Trophoblast cell (in vitro differentiated cells and primary cell): Measurements from ENCODE around the gene GRID2IP.

Experiments
- DNase-seq, 2 donors: peaks; one replicate each; pipeline ENCODE4 v3.0.0-alpha.2; 2016
- H2AFZ ChIP-seq: 2 replicates; pipeline ENCODE4 v1.6.1; 2013; ENCODE audit warnings: low read length, moderate library complexity, mild to moderate bottlenecking; ENCODE audit not compliant: insufficient read depth, poor library complexity
- H2AK5ac ChIP-seq: 2 replicates; pipeline ENCODE4 v1.6.1; 2013; ENCODE audit warnings: mild to moderate bottlenecking, low read length
- H2BK120ac ChIP-seq: 2 replicates; pipeline ENCODE4 v1.6.1; 2013; ENCODE audit warnings: low read length, mild to moderate bottlenecking, moderate library complexity; ENCODE audit not compliant: insufficient read depth, poor library complexity
- H2BK12ac ChIP-seq: 2 replicates; pipeline ENCODE4 v1.6.1; 2013; ENCODE audit warnings: mild to moderate bottlenecking, low read length, moderate library complexity
- H2BK5ac ChIP-seq: 2 replicates; pipeline ENCODE4 v1.6.1; 2013; ENCODE audit warnings: low read length, low read depth, moderate library complexity, mild to moderate bottlenecking; ENCODE audit not compliant: poor library complexity
- H3K14ac ChIP-seq: 2 replicates; pipeline ENCODE4 v1.6.1; 2013; ENCODE audit warnings: mild to moderate bottlenecking, low read length
- H3K18ac ChIP-seq: 2 replicates; pipeline ENCODE4 v1.6.1; 2013; ENCODE audit warnings: mild to moderate bottlenecking, low read length
- H3K23ac ChIP-seq: 2 replicates; pipeline ENCODE4 v1.6.1; 2013; ENCODE audit warnings: low read length
- H3K27ac ChIP-seq: 2 replicates; pipeline ENCODE4 v1.5.1; 2013; ENCODE audit warnings: low read depth, mild to moderate bottlenecking, inconsistent platforms, low read length, moderate library complexity
- H3K27me3 ChIP-seq: 2 replicates; pipeline ENCODE4 v1.6.1; 2013; ENCODE audit warnings: inconsistent platforms, mild to moderate bottlenecking, low read length, moderate library complexity; ENCODE audit not compliant: insufficient read depth
- H3K36me3 ChIP-seq, 2 experiments: 1 replicate in 1 of 2; 2 replicates in 1 of 2; pipeline ENCODE4 v1.6.1; 2013; ENCODE audit warnings: low read length in 2 of 2, mild to moderate bottlenecking in 2 of 2, moderate library complexity in 1 of 2; ENCODE audit not compliant: insufficient read depth in 2 of 2, control insufficient read depth in 1 of 2
- H3K4ac ChIP-seq: 2 replicates; pipeline ENCODE4 v1.6.1; 2013; ENCODE audit warnings: low read depth, mild to moderate bottlenecking, low read length, moderate library complexity
- H3K4me1 ChIP-seq, 2 experiments: 1 replicate in 1 of 2; 2 replicates in 1 of 2; pipeline ENCODE4 v1.6.1; 2013; ENCODE audit warnings: low read length in 2 of 2, mild to moderate bottlenecking in 2 of 2, moderate library complexity in 1 of 2; ENCODE audit not compliant: insufficient read depth in 2 of 2, control insufficient read depth in 1 of 2
- H3K4me2 ChIP-seq: 2 replicates; pipeline ENCODE4 v1.6.1; 2013; ENCODE audit warnings: inconsistent platforms, mild to moderate bottlenecking, low read length, moderate library complexity
- H3K4me3 ChIP-seq: 2 replicates; pipeline ENCODE4 v1.5.1; 2013; ENCODE audit warnings: mild to moderate bottlenecking, low read depth, low read length, inconsistent platforms
- H3K79me1 ChIP-seq: one replicate; pipeline ENCODE4 v1.6.1; 2013; ENCODE audit warnings: low read length
- H3K79me2 ChIP-seq: 2 replicates; pipeline ENCODE4 v1.6.1; 2013; ENCODE audit warnings: low read length, mild to moderate bottlenecking; ENCODE audit not compliant: control insufficient read depth, insufficient read depth, poor library complexity
- H3K9ac ChIP-seq: 2 replicates; pipeline ENCODE4 v1.6.1; 2013; ENCODE audit warnings: mild to moderate bottlenecking, low read length
- H3K9me3 ChIP-seq: 2 replicates; pipeline ENCODE4 v1.6.1; 2013; ENCODE audit warnings: low read depth, mild to moderate bottlenecking, control low read depth, inconsistent platforms, low read length; ENCODE audit not compliant: insufficient read depth
- H4K12ac ChIP-seq: 2 replicates; pipeline ENCODE4 v1.6.1; 2013; ENCODE audit warnings: low read depth, mild to moderate bottlenecking, low read length, moderate library complexity
- H4K8ac ChIP-seq: 2 replicates; pipeline ENCODE4 v1.6.1; 2013; ENCODE audit warnings: low read depth, mild to moderate bottlenecking, low read length, moderate library complexity
- H4K91ac ChIP-seq: one replicate; pipeline ENCODE4 v1.6.1; 2013; ENCODE audit warnings: low read depth, mild to moderate bottlenecking, low read length, moderate library complexity
- WGBS: extraction: QIAGEN DNeasy Blood & Tissue Kit; methylation state at CpG from one replicate; pipeline ENCODE4 v1.1.7; 2013; ENCODE audit warnings: missing lambda C conversion rate; ENCODE audit not compliant: insufficient read length, insufficient coverage; ENCODE audit errors: extremely low coverage; 5-methylcytosine and 5-hydroxymethylcytosine counted together

GRID2IP gene

DNA sequence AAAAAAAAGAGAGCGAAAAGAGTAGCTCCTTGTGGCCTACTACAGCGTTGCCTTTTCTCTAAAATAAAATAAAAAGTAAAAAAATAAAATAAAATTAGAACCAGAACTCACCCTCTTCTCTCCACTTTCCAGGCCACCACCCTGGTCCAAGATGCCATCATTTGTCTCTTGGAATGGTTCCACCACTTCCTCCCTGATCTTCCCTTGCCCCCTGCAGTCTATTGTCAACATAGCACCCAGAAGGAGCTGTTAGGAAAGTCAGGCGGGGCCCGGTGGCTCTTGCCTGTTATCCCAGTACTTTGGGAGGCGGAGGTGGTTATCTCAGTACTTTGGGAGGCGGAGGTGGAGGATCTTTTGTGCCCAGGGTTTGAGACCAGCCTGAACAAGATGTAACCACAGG is 7.6 kb upstream of the GRID2IP start:
- Histone ChIP-seq H4K12ac (no peak overlapping the region), H2AFZ (no peak overlapping the region), H4K8ac (no peak overlapping the region), H3K9ac (no peak overlapping the region), H3K79me2 (no peaks in the 10 kb centered on the region), H2BK120ac (no peak overlapping the region), H3K36me3 (no peaks in the 10 kb centered on the region), H3K4me1 (no peaks in the 10 kb centered on the region), H3K4me3 (no peak overlapping the region), H2BK5ac (no peak overlapping the region), H3K23ac (no peak overlapping the region), H3K27me3 (no peaks in the 10 kb centered on the region), H2BK12ac (no peak overlapping the region), H3K9me3 (no peaks in the 10 kb centered on the region), H3K27ac (no peak overlapping the region), H3K4ac (no peak overlapping the region), H3K18ac (no peak overlapping the region), H4K91ac (no peak overlapping the region), H3K14ac (no peak overlapping the region), H3K4me2 (no peak overlapping the region), H2AK5ac (no peak overlapping the region), H3K79me1 (no peaks in the 10 kb centered on the region)
- DNase-seq: peak; percentile 17 to 71
- WGBS: no CpG with 5 or more reads among the region's 6 CpGs

GRCh38 chr7:6556196-6556595 is 4.9 kb upstream of the GRID2IP start:
- H3K23ac ChIP-seq: no peak overlapping the region
- H3K36me3 ChIP-seq: no peaks in the 10 kb centered on the region

DNA sequence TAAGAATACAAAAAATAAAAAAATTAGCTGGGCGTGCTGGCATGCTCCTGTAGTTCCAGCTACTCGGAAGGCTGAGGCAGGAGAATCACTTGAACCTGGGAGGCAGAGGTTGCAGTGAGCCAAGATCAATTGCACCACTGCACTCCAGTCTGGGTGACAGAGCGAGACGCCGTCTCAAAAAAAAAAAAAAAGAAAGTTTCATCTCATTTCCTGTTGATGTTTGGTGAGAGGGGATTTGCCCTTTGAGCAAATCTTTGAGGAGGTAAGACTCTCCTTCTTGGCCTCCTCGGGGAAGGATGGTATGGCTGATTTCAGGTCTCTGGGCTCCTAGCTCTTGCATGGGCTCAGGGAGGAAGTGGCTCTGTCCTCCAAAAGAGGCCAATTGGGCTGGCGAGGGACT is 3.6 kb upstream of the GRID2IP start:
- no peak overlapping the region for H3K27ac ChIP-seq
- H3K27me3 ChIP-seq: no peaks in the 10 kb centered on the region
- no peak overlapping the region for H3K9ac ChIP-seq
- H3K4ac ChIP-seq: no peak overlapping the region
- no peak overlapping the region for H4K91ac ChIP-seq
- H3K79me1 ChIP-seq: no peaks in the 10 kb centered on the region
- no peak overlapping the region for H3K14ac ChIP-seq
- H3K79me2 ChIP-seq: no peaks in the 10 kb centered on the region
- H3K36me3 ChIP-seq: no peaks in the 10 kb centered on the region
- H2AK5ac ChIP-seq: no peak overlapping the region
- H4K8ac ChIP-seq: no peak overlapping the region
- H3K4me2 ChIP-seq: no peak overlapping the region
- no peaks in the 10 kb centered on the region for H3K9me3 ChIP-seq
- WGBS: no CpG with 5 or more reads among the region's 7 CpGs
- H4K12ac ChIP-seq: no peak overlapping the region
- no peak overlapping the region for H3K23ac ChIP-seq
- H3K4me1 ChIP-seq: no peaks in the 10 kb centered on the region
- no peak overlapping the region for H2BK5ac ChIP-seq
- no peak for DNase-seq
- H2BK120ac ChIP-seq: no peak overlapping the region
- H3K18ac ChIP-seq: no peak overlapping the region
- H3K4me3 ChIP-seq: no peak overlapping the region
- H2AFZ ChIP-seq: no peak overlapping the region
- H2BK12ac ChIP-seq: no peak overlapping the region

More at GRCh38 chr7:6556196-6556595, 4.9 kb upstream of the GRID2IP start:
- H2BK5ac ChIP-seq: no peak overlapping the region
- no peak overlapping the region for H2BK120ac ChIP-seq
- no CpG with 5 or more reads among the region's 6 CpGs for WGBS
- H3K14ac ChIP-seq: no peak overlapping the region
- no peak overlapping the region for H4K91ac ChIP-seq
- H2AK5ac ChIP-seq: no peak overlapping the region
- H2AFZ ChIP-seq: no peak overlapping the region
- H3K4me1 ChIP-seq: no peaks in the 10 kb centered on the region
- H3K18ac ChIP-seq: no peak overlapping the region
- H3K27me3 ChIP-seq: no peaks in the 10 kb centered on the region
- no peak overlapping the region for H3K4me3 ChIP-seq
- H4K8ac ChIP-seq: no peak overlapping the region
- no peak overlapping the region for H3K4me2 ChIP-seq
- no peak overlapping the region for H2BK12ac ChIP-seq
- peak; percentile 27 to 51 for DNase-seq
- H3K79me2 ChIP-seq: no peaks in the 10 kb centered on the region
- H3K27ac ChIP-seq: no peak overlapping the region
- no peak overlapping the region for H3K4ac ChIP-seq
- no peak overlapping the region for H3K9ac ChIP-seq
- no peaks in the 10 kb centered on the region for H3K9me3 ChIP-seq
- H3K79me1 ChIP-seq: no peaks in the 10 kb centered on the region
- no peak overlapping the region for H4K12ac ChIP-seq

- no peak overlapping the region for H3K4me2 ChIP-seq
- H3K79me1 ChIP-seq: no peaks in the 10 kb centered on the region
- no peaks in the 10 kb centered on the region for H3K36me3 ChIP-seq
- H3K9me3 ChIP-seq: no peaks in the 10 kb centered on the region
- H3K18ac ChIP-seq: no peak overlapping the region
- no peak for DNase-seq
- H2BK12ac ChIP-seq: no peak overlapping the region
- no peak overlapping the region for H3K4me3 ChIP-seq
- H4K8ac ChIP-seq: no peak overlapping the region
- no peak overlapping the region for H3K23ac ChIP-seq
- no peak overlapping the region for H3K27ac ChIP-seq
- H3K79me2 ChIP-seq: no peaks in the 10 kb centered on the region
- no peak overlapping the region for H2BK5ac ChIP-seq
- H2AK5ac ChIP-seq: no peak overlapping the region
- H3K9ac ChIP-seq: no peak overlapping the region
- H3K4me1 ChIP-seq: no peaks in the 10 kb centered on the region
- no peak overlapping the region for H3K4ac ChIP-seq
- no CpG with 5 or more reads among the region's 7 CpGs for WGBS
- no peak overlapping the region for H4K12ac ChIP-seq
- H3K14ac ChIP-seq: no peak overlapping the region
- H2BK120ac ChIP-seq: no peak overlapping the region
- H2AFZ ChIP-seq: no peak overlapping the region
- H3K27me3 ChIP-seq: no peaks in the 10 kb centered on the region
- no peak overlapping the region for H4K91ac ChIP-seq
These were observed 2.3 kb upstream of the GRID2IP start for GRCh38 chr7:6553448-6554044.
